ENCODE results near the gene GPR39.

GPR39 gene

DNA sequence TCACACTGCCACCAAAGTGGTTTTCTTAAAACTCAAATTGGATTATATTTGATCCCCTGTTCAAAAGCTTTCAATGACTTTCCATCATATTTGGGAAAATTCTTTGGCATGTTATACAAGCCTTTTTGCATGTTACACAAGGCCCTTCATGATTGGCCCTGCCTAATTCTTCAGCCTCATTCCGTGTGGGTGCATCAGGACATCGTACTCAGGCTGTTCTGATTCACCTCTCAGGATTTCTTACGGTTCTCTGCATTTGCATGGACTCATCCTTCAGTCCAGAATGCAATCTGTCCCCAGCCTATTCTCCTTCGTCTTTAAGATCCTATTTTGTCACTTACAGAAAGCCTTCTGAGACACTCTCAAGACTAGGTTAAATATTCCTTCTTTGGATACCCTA is 145.6 kb downstream of the GPR39 start:
- DNase-seq (ENCODE audit: low read depth in 2 of 2): no peak

DNA sequence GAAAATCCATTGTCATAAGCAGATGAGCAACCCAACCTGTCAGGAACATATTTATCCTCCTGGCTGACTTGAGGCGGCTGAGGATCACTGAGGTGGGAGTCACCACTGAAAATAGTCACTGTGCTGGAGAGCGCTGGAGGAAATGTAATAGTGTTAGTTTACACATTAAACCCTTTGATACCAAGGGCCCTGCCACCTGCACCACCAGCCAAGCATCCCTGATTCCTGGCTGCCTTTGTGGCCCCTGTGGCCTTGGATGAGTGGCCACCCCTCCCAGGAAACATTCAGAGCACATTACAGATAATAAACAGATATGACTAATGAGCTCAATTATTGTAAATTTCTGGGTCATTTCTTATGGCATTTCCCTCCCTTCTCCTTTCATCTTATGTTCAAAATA is 147.5 kb downstream of the GPR39 start:
- DNase-seq (ENCODE audit: low read depth in 2 of 2): no peak

DNA sequence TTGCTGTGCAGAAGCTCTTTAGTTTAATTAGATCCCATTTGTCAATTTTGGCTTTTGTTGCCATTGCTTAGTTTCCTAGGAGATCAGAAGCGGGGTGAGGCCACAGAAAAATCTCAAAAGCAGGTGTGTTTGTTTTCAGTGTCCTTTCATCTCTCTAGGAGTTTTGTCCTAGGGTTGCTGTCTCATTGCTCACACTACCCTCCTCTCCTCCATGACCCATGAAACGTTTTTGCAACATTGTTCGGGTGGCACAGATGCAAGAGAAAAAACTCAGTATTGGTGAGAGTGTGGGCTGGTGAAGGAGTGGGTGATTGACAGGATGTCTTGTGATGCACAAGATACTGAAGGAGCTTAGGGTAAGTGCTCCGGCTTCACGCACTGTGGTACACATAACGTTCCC is 149.8 kb downstream of the GPR39 start:
- DNase-seq (ENCODE audit: low read depth in 2 of 2): no peak

GRCh38 chr2:132567682-132568081 is 151.1 kb downstream of the GPR39 start:
- no peak for DNase-seq (ENCODE audit: low read depth in 2 of 2)

DNA sequence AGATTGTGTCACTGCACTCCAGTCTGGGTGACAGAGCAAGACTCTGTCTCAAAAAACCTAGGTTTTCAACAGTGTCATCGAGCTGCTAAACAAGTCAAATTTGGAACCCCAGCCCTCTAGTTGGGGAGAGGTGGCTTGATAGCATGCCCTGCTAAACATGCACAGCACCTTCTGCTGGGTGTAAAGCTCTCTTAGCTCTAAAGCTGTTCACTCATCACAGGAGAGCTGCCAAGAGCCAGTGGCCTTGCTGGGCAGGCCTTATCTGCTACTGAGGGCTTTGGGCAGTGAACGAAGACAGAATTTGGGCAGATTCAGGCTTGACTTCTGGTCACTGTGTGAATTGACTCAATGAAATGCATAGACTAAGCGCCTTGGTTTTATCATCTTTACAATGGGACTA is 152.1 kb downstream of the GPR39 start:
- no peak for DNase-seq (ENCODE audit: low read depth in 2 of 2)

DNA sequence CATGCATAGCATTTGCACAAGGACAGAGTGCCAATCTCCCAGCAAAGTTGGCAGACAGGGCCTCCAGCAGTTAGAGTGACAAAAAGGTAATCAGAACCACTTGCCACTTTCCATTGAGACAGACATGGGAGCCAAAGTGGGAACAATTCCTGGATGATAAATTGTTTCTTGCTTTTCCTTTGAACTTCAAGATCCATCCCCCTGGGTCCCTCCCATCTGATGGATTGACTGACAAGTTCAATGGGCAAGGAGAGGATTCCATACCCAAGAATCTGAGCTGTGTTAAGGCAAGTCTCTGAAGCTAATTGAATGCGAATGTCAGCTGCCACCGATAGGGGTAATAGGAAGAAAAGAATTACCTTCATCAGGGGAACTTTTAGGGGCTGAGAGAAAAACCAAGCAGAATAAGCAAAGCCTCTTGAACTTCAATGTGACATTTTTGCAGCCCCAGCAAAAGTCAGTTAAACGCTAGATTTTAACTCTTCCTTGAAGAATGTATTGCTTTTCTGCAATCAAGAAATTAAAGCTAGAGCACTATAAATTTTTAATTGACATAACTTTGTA is 156.9 kb downstream of the GPR39 start:
- no peak for DNase-seq (ENCODE audit: low read depth in 2 of 2)

GRCh38 chr2:132577686-132578085 is 161.1 kb downstream of the GPR39 start:
- no peak for DNase-seq (ENCODE audit: low read depth in 2 of 2)

DNA sequence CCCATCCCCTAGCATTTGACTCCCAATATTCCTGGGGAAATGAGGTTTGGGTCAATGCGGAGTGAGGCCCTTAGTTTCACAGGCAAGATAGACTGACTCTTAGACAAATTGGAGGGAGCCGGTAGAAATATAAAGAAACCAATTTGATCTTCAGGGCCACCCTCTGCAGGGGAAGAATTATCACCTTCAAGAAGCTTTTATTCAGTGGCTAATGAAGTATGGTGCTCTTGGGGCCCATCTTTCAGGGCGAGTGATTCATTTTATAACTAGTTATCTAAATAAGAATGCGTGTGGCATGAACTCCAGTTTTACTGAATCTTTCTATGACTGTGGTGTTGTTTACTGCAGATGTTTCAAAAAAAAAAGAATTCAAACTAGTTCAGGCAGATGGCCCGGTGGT is 165.0 kb downstream of the GPR39 start:
- no peak for DNase-seq (ENCODE audit: low read depth in 2 of 2)

DNA sequence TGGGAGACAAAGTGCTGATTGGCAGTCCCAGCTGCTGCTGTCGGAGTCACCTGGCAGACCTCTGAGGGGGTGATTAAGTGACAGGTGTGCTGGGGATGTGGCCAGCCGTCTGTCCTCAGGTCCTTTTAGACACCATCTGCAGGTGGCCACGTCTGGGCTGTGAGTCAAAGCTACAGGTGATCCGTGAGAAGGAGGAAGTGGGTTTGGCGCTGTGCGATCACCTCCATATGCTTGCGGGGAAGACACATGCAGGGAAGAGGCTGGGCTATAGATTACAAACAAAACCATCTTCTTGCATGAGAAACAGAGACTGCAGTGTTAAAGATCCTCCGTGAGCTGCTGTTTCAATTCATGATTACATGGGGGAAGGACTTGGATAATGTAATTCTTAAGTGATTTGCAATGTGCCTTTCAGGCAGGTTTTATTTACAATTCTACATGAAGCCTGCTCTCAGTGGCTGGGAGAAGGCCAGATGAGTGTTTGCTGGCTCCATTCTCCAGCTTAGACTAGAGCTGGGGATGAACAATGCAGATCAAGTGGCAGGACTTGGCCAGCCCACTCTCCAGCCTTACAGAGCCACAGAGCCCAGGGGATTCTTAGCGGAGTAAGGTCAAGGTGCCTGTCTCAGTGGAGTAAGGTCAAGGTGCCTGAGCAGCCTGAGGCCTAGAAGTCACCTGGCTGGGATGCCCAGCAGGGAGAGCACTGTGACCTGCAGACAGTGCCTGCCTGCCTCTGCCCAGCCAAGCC is 165.6 kb downstream of the GPR39 start:
- DNase-seq (ENCODE audit: low read depth in 2 of 2): no peak

DNA sequence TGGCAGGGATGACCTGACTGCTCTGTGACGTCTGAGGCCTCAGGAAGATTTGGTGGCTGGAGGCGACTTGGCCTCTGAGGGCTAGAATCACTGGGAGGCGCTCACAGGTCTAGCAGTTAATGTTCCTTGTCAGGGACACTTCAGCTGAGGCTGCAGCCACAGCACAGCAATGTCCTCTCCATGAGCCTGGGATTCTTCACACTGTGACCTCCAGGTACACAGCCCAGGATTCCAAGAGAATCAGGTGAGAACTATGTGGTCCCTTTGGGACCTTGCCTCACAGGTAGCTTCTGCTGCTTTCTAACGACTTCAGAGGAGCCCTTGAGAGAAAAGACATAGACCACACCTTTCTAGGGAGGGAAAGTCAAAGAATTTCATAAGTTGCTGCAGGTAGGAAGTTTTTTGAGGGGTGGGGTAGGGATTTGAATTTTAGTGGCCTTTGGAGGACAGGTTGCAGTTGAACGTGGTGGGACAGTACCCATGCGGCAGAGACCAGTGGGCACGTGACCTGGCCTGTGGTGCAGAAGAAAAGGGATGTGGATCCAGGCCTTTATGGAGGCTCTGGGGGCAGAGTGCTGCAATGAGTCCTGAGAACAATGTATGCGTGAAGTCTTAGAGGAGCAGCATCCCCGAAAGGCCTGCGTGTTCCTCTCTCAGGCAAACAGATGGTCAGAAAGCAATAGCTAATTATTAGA is 167.2 kb downstream of the GPR39 start:
- DNase-seq (ENCODE audit: low read depth in 2 of 2): no peak

DNA sequence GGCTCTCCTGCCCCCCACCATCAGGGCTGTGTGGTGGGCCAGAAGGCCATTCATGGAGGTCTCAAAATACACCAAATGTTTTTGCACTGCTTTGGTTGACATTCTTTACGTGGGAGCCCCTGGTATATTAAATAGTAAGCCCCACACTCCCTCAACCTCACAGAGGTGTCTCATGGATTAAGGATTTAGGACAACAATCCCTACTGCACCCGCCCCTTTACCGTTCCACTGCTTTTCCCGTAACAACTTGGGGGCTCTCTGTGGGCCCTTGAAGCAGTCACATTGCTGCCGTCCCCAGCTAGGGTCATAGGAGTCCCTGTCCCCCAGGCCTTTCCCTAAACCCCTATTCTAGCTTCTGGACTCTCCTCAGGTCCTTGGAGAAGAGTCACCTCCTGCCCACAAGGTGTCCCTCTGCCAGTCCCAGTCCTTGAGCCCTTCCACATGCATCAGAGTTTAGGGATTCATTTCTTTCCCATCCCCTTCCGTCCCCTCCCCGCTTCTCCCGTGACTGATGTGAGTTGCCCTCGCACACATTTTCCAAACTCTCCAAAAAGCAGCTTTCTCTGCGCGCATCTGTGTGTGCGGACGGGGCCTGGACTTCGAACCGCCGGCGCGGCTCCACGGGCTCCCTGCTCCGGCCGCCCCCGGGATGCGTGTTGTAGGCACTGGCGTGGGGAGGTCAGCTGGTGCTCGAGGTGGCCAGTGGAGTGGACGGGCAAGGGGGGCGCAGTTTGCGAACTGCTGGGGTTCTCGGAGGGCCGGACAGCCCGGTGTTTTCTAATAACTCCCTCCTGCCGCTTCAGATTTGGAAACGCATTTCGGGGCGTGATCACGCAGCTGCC is 168.6 kb downstream of the GPR39 start:
- no peak for DNase-seq (ENCODE audit: low read depth in 2 of 2)

- DNase-seq (ENCODE audit: low read depth in 2 of 2): no peak
Observed at GRCh38 chr2:132586101-132586511, 169.5 kb downstream of the GPR39 start.

DNA sequence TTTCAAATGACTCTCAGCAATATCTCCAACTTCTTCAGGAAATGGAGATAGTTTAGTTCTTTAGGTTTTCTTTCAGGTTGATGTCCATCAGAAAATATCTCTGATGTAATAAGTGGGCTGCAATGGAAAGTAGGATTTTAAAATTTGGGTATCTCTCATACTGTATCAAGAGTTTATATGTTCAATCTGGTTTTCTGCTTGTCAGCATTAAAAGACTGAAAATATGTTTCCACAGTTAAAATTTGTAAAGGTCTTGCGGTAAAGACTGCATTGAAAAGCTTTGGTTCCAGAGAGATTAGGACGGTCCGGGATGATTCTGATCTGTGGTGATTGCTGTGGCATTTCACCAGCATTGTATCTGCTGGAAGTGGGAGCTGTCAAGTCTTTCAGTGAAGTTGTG is 170.2 kb downstream of the GPR39 start:
- no peak for DNase-seq (ENCODE audit: low read depth in 2 of 2)

- DNase-seq (ENCODE audit: low read depth in 2 of 2): no peak
Observed at GRCh38 chr2:132588576-132588975, 172.0 kb downstream of the GPR39 start.

- no peak for DNase-seq (ENCODE audit: low read depth in 2 of 2)
Observed at GRCh38 chr2:132589111-132589830, 172.7 kb downstream of the GPR39 start.

GRCh38 chr2:132589966-132590365 is 173.4 kb downstream of the GPR39 start:
- no peak for DNase-seq (ENCODE audit: low read depth in 2 of 2)

- no peak for DNase-seq (ENCODE audit: low read depth in 2 of 2)
Observed at GRCh38 chr2:132593171-132593570, 176.6 kb downstream of the GPR39 start.

- no peak for DNase-seq (ENCODE audit: low read depth in 2 of 2)
Observed at GRCh38 chr2:132595186-132595585, 178.6 kb downstream of the GPR39 start.

DNA sequence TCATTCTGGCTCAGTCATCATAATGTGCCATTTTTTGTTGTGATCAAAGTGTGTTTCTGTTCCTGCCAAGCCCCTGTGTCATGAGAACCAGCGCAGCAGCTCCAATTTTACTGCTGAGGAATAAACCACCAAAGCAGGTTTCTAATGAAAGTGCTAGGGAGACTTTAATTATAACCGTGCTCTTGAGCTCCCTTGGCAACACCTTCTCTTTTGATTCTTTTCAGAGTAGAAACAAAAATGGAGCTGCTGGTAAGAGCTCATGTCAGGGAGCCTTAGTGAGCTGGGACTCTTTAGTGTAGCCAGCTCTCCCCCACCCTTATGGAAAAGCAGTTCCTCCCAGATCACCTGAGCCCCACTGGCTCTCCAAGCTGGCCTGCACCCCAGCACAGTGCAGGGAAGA is 179.1 kb downstream of the GPR39 start:
- no peak for DNase-seq (ENCODE audit: low read depth in 2 of 2)

DNA sequence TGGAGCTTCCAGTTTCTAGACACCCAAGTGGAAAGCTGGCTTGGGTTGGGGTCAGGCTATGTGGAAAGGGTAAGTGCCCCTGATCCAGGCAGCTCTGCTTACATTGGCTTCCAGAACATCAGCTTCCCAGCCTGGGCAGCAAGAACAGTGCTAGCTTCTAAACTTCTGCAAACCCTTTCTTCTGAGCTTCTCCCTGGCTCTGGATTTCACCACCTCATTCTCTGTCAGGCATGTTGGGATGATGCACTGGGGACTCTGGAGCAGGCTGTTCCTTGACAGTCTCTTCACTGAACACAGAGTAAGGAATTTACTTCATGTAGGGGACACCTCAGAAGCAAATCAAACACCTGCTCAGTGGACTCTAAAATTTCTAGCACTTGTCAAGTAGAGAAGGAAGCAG is 180.6 kb downstream of the GPR39 start:
- DNase-seq (ENCODE audit: low read depth in 2 of 2): no peak

GRCh38 chr2:132597831-132598230 is 181.2 kb downstream of the GPR39 start:
- DNase-seq (ENCODE audit: low read depth in 2 of 2): no peak

GRCh38 chr2:132598536-132598935 is 181.9 kb downstream of the GPR39 start:
- DNase-seq (ENCODE audit: low read depth in 2 of 2): no peak

Data from stimulated activated CD4-positive, alpha-beta T cell treated with anti-CD3 and anti-CD28 coated beads, Interleukin-15, amount 100 ng/mL, for 48 hours (primary cell).